GM12864 (cell line): ENCODE measurements around the gene TNIK.

Source experiments
- DNase-seq: peaks from one replicate; pipeline ENCODE4 v3.0.0-alpha.2; 2011; ENCODE audit warnings: low read depth
- H3K4me3 ChIP-seq: 2 replicates; pipeline ENCODE4 v1.5.1; 2011; ENCODE audit warnings: mild to moderate bottlenecking, low read depth, low read length, control low read depth
- TF ChIP-seq, protein P1 (sequence below): IDR thresholded peaks from 2 replicates; pipeline ENCODE4 v1.5.1; 2011; ENCODE audit warnings: low read depth, mild to moderate bottlenecking, moderate library complexity, low read length, control low read depth, inconsistent platforms; ENCODE audit errors: missing control alignments

TNIK gene

DNA sequence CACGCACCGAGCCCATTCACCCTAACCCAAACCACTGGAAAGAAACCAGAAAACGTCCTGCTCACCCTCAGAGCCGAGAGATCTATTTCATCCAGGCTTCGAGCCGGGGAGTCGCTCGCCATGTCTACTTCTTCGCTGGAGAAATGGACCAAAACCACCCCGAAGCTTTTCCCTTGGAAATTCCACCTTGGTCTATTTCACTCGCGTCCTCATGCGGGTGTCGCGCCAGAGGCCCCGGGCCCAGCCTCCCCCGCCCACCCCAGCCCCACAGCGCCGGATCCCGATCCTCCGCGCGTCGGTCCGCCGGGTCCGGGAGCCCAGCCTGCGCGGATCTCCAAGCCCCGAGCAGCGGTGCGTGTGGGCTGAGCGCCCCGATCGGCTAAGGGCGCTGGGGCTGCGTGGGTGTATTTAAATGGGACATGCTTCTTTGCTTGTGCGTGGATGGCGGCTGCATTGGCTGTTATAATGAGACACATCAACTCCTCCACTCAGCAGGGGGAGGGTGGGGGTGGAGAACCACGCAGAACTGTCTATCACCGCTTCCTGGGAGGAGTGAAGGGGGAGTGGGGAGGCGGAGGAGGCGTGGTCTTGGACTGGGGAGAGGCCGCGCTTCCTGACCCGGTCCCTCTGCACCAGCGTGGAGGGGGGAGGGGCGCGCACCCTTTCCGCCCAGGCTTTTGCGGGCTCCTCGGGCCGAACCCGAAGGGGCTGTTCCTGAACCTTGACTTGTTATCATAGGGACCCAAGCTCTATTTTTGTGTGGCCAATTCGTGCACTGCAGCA is at the start of gene TNIK:
Gene TNIK, minus strand, starts transcription at position 464 of the 783 bp plus-strand sequence. Its CDS starts 342 bp downstream, at position 122.
- TF ChIP-seq, protein P1, sequence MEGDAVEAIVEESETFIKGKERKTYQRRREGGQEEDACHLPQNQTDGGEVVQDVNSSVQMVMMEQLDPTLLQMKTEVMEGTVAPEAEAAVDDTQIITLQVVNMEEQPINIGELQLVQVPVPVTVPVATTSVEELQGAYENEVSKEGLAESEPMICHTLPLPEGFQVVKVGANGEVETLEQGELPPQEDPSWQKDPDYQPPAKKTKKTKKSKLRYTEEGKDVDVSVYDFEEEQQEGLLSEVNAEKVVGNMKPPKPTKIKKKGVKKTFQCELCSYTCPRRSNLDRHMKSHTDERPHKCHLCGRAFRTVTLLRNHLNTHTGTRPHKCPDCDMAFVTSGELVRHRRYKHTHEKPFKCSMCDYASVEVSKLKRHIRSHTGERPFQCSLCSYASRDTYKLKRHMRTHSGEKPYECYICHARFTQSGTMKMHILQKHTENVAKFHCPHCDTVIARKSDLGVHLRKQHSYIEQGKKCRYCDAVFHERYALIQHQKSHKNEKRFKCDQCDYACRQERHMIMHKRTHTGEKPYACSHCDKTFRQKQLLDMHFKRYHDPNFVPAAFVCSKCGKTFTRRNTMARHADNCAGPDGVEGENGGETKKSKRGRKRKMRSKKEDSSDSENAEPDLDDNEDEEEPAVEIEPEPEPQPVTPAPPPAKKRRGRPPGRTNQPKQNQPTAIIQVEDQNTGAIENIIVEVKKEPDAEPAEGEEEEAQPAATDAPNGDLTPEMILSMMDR: peak; percentile 59
- peak; percentile 95 for DNase-seq
- peak within 1 kb of the TSS; percentile 90 for H3K4me3 ChIP-seq

DNA sequence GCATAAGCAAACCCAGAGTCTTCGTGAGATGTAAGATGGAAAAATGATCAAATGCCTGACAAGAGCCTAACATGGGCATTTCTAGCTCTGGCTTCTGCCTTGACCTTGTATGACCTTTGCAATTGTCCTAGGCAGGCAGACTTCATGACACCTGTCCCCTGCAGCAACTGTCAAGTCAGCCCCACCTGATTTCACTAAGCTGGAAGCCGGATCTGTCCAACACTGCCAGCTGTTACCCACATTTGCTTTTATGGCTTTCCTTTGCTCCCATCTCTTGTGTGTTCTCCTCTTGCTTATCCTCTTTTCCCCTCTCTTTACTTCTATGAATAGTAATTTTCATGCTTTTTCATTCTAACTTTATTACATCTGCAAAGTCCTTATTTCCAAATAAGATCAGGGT is 48.5 kb upstream of the TNIK start:
- no peak overlapping the region for H3K4me3 ChIP-seq
- TF ChIP-seq, protein P1: no peak
- no peak for DNase-seq

DNA sequence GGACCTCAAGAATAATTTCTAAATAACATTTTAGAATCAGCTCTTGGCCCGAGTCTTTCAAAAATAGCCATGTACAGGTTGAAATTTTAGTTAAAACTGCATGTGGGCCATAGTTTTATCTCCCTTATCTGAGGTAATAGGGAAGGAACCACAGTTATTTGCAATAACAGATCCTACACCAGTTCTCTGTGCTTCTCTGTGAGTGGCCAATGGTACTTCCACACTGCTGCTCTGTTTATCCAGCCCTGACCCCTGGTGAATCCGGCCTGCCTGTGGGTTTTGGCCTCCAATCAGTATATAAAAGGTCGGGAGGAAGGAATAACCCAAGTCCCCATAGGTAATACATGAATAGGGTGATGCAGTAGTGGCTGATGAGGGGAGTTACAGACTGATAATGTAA is 48.0 kb upstream of the TNIK start:
- no peak overlapping the region for H3K4me3 ChIP-seq
- no peak for DNase-seq
- TF ChIP-seq, protein P1: no peak

DNA sequence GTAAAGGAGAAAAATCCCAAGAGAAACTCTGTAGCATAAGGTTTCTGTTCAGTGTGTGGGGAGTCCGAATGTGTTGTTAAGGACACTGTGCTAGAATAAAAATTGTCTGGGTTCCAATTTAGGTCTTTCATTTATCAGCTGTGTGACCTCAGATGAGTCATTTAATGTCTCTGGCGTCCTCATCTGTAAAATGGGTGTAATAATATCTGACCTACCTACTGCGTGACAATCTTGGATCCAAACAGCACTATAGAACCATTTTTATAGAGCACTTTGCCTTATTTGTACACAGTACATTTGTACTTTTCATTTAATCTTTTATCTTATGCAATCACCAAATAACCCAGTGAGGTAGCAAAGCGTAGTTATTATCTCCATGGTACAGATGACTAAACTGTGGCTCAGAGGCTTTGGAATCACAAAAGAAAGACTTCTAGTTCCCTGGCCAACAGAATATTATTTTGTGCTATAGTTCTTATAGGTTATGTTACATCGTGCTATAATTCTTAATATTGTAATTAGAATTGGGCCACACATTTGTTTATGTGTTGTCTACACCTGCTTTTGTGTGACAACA is 46.6 kb upstream of the TNIK start:
- DNase-seq: no peak

DNA sequence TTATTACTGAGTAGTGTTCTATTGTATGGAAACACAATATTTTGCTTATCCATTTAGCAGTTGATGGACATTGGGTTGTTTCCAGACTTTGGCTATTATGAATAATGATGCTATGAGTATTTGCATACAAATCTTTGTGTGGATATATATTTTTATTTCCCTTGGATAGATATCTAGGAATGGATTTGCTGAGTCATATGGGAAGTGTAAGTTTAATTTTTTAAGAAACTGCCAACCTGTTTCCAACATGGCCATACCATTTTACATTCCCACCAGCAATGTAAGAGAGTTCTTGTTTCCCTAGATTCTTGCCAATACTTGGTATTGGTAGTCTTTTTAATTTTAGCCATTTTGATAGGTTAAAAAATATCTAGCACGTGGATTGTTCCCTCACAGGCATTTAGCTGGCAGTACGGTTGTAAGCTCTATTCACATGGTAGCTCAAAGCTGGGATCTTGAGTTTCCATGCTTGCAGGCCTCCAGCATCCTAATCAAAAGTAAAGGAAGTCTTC is 45.7 kb upstream of the TNIK start:
- TF ChIP-seq, protein P1: no peak
- no peak overlapping the region for H3K4me3 ChIP-seq
- no peak for DNase-seq

More for the DNA sequence above, 46.6 kb upstream of the TNIK start:
- no peak overlapping the region for H3K4me3 ChIP-seq
- TF ChIP-seq, protein P1: no peak

DNA sequence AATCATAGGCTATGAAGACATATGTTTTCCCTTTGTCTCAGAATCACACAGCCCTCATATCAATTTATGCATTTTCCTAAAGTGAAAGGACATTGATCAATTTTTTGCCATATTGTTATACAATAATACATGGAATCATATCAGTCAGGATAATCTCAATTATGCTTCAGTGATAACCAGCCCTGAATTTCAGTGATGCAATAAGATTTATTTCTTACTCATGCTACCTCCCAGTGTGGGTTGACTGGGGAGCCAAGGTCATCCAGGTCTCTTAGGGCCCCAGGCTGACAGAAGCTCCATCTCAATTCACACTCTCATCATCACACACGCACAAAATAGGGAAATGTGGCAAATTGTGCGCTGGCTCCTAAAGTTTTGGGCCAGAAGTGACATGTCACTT is 44.2 kb upstream of the TNIK start:
- no peak overlapping the region for H3K4me3 ChIP-seq
- TF ChIP-seq, protein P1: no peak
- no peak for DNase-seq

DNA sequence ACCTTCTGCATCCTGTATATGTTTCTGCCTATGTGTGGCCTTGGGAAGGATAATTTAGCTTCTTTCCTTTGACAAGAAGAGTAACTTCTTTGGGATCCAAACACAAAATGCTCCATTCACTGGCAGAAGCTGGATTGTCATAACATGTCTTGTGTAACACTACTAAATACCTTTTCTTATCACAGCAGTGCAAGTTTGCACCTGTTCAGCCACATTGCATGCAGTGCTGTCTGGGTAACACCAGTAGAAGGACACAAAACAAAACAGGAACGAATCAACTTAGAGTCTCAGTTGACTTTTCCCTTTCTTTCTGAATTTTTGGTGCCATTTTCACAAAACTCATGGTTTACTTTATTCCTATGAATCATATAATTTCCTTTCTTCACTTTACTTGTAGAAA is 43.6 kb upstream of the TNIK start:
- no peak for DNase-seq
- TF ChIP-seq, protein P1: no peak
- no peak overlapping the region for H3K4me3 ChIP-seq
